HL-60 (cell line): ENCODE measurements around the gene USH2A.

Experiments
- CTCF ChIP-seq: IDR thresholded peaks from one replicate; pipeline ENCODE4 v1.5.1; 2011; ENCODE audit warnings: low read length, control low read depth, inconsistent platforms; ENCODE audit not compliant: insufficient read depth
- POLR2AphosphoS5 ChIP-seq: IDR thresholded peaks from 2 replicates; pipeline ENCODE4 v1.6.1; 2012; ENCODE audit warnings: low read depth
- TF ChIP-seq, protein P1 (sequence below): IDR thresholded peaks from 2 replicates; pipeline ENCODE4 v1.6.1; 2012; ENCODE audit warnings: low read depth; ENCODE audit not compliant: insufficient replicate concordance

DNA sequence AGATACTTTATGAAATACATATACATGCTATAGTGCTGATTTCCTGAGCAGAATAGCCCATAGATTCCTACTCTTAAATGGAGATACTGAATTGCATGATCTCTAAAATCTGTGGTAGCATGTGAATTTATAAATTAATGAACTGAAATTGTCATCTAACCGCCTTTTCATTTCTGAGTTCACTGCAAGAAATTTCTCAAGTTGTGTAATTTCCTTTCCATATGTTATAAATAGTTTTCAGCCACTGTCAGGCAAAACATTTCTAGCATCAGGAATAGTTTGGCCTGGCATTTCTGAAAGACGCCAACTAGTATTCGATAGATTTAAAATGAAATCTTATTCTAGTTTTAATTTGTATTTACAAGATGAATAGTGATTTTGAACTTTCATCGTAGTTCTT is 310.1 kb downstream of the USH2A start:
- TF ChIP-seq CTCF (no peak), POLR2AphosphoS5 (no peak)
- TF ChIP-seq, protein P1, sequence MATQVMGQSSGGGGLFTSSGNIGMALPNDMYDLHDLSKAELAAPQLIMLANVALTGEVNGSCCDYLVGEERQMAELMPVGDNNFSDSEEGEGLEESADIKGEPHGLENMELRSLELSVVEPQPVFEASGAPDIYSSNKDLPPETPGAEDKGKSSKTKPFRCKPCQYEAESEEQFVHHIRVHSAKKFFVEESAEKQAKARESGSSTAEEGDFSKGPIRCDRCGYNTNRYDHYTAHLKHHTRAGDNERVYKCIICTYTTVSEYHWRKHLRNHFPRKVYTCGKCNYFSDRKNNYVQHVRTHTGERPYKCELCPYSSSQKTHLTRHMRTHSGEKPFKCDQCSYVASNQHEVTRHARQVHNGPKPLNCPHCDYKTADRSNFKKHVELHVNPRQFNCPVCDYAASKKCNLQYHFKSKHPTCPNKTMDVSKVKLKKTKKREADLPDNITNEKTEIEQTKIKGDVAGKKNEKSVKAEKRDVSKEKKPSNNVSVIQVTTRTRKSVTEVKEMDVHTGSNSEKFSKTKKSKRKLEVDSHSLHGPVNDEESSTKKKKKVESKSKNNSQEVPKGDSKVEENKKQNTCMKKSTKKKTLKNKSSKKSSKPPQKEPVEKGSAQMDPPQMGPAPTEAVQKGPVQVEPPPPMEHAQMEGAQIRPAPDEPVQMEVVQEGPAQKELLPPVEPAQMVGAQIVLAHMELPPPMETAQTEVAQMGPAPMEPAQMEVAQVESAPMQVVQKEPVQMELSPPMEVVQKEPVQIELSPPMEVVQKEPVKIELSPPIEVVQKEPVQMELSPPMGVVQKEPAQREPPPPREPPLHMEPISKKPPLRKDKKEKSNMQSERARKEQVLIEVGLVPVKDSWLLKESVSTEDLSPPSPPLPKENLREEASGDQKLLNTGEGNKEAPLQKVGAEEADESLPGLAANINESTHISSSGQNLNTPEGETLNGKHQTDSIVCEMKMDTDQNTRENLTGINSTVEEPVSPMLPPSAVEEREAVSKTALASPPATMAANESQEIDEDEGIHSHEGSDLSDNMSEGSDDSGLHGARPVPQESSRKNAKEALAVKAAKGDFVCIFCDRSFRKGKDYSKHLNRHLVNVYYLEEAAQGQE, result no peak
